ENCODE results near the gene TMEM30A. TPM values are rescaled to one million over a fixed set of nuclear protein-coding genes. Genes with fewer than 3 reads are reported as not detected.
A peak's percentile ranks its signal among the peaks of the same experiment; 100 is the strongest.

TMEM30A gene
- 132 and 152 TPM in 2 replicates for total RNA-seq (2014; rRNA removed; shearing (Covaris generic))

GRCh38 chr6:75284632-75285282, at the start of gene TMEM30A:
Gene TMEM30A, minus strand, starts transcription at chr6:75284792. Its CDS starts 154 bp downstream, at chr6:75284638.
- DNase-seq (ENCODE audit: low spot score): peak; percentile 100

GRCh38 chr6:75333676-75334200, 49.1 kb upstream of the TMEM30A start:
- DNase-seq (ENCODE audit: low spot score): no peak

GRCh38 chr6:75331151-75331550, 46.6 kb upstream of the TMEM30A start:
- DNase-seq (ENCODE audit: low spot score): no peak

- no peak for DNase-seq (ENCODE audit: low spot score)
Measured at GRCh38 chr6:75329703-75330102, 45.1 kb upstream of the TMEM30A start.

- no peak for DNase-seq (ENCODE audit: low spot score)
Measured at GRCh38 chr6:75327807-75328206, 43.2 kb upstream of the TMEM30A start.

GRCh38 chr6:75326557-75327258, 42.1 kb upstream of the TMEM30A start:
- no peak for DNase-seq (ENCODE audit: low spot score)

GRCh38 chr6:75318900-75319299, 34.3 kb upstream of the TMEM30A start:
- no peak for DNase-seq (ENCODE audit: low spot score)

- peak; percentile 41 for DNase-seq (ENCODE audit: low spot score)
Measured at GRCh38 chr6:75317503-75318206, 33.1 kb upstream of the TMEM30A start.

- DNase-seq (ENCODE audit: low spot score): no peak
Measured at GRCh38 chr6:75315978-75316377, 31.4 kb upstream of the TMEM30A start.

GRCh38 chr6:75308250-75308988, 23.8 kb upstream of the TMEM30A start:
- DNase-seq (ENCODE audit: low spot score): no peak

GRCh38 chr6:75307364-75308004, 22.9 kb upstream of the TMEM30A start:
- DNase-seq (ENCODE audit: low spot score): no peak

GRCh38 chr6:75306064-75306463, 21.5 kb upstream of the TMEM30A start:
- peak; percentile 77 for DNase-seq (ENCODE audit: low spot score)

- no peak for DNase-seq (ENCODE audit: low spot score)
Measured at GRCh38 chr6:75305573-75305972, 21.0 kb upstream of the TMEM30A start.

- DNase-seq (ENCODE audit: low spot score): no peak
Measured at GRCh38 chr6:75302280-75302679, 17.7 kb upstream of the TMEM30A start.

GRCh38 chr6:75301537-75301936, 16.9 kb upstream of the TMEM30A start:
- no peak for DNase-seq (ENCODE audit: low spot score)

- DNase-seq (ENCODE audit: low spot score): no peak
Measured at GRCh38 chr6:75301088-75301487, 16.5 kb upstream of the TMEM30A start.

- DNase-seq (ENCODE audit: low spot score): no peak
Measured at GRCh38 chr6:75300531-75300855, 15.9 kb upstream of the TMEM30A start.

GRCh38 chr6:75299801-75300530, 15.4 kb upstream of the TMEM30A start:
- DNase-seq (ENCODE audit: low spot score): no peak

GRCh38 chr6:75296811-75297779, 12.5 kb upstream of the TMEM30A start:
- DNase-seq (ENCODE audit: low spot score): peak; percentile 53

GRCh38 chr6:75292555-75292954, 8.0 kb upstream of the TMEM30A start:
- DNase-seq (ENCODE audit: low spot score): no peak

All from H4 (cell line).